ENCODE measurements around the gene CMSS1. TPM values are rescaled to one million over a fixed set of nuclear protein-coding genes. Genes with fewer than 3 reads are reported as not detected.
"Not testable (repeated sequence)": the region's sequence is repeated elsewhere in the genome, so short reads cannot be mapped to it uniquely, and the experiment has no call there.

CMSS1 gene
- total RNA-seq, 2 donors from 2014 or later, result 18.9 to 20.4 TPM

- peaks cover 6% of the 10 kb centered on the region for H3K4me1 Mint-ChIP-seq
- no peaks in the 10 kb centered on the region for H3K9me3 ChIP-seq (ENCODE audit: control insufficient read depth, low read length, poor library complexity, severe bottlenecking)
- no peak for DNase-seq
- no peaks in the 10 kb centered on the region for H3K36me3 Mint-ChIP-seq (ENCODE audit: low read depth)
- no peak overlapping the region for H3K27ac Mint-ChIP-seq
- ATAC-seq, result no peak
- H3K4me3 Mint-ChIP-seq, result no peak overlapping the region
- H3K27me3 Mint-ChIP-seq, result no peaks in the 10 kb centered on the region
These were observed 264.5 kb downstream of the CMSS1 start for GRCh38 chr3:100081986-100082692.

- no peaks in the 10 kb centered on the region for H3K27me3 Mint-ChIP-seq
- no peaks in the 10 kb centered on the region for H3K36me3 Mint-ChIP-seq (ENCODE audit: low read depth)
- H3K27ac Mint-ChIP-seq, result no peak overlapping the region
- DNase-seq, result no peak
- no peak for ATAC-seq
- no peaks in the 10 kb centered on the region for H3K9me3 ChIP-seq (ENCODE audit: control insufficient read depth, low read length, poor library complexity, severe bottlenecking)
- peaks cover 8% of the 10 kb centered on the region for H3K4me1 Mint-ChIP-seq
- H3K4me3 Mint-ChIP-seq, result no peak overlapping the region
These were observed 265.1 kb downstream of the CMSS1 start for GRCh38 chr3:100082714-100083113.

- Mint-ChIP-seq H3K4me1 (peaks cover 8% of the 10 kb centered on the region), H3K36me3 (ENCODE audit: low read depth) (no peaks in the 10 kb centered on the region), H3K4me3 (no peak overlapping the region), H3K27me3 (no peaks in the 10 kb centered on the region), H3K27ac (no peak overlapping the region)
- DNase-seq (no peak), ATAC-seq (no peak)
- no peaks in the 10 kb centered on the region for H3K9me3 ChIP-seq (ENCODE audit: control insufficient read depth, low read length, poor library complexity, severe bottlenecking)
These were observed 265.5 kb downstream of the CMSS1 start for GRCh38 chr3:100083209-100083608.

GRCh38 chr3:100084100-100084806 is 266.6 kb downstream of the CMSS1 start:
- no peaks in the 10 kb centered on the region for H3K9me3 ChIP-seq (ENCODE audit: control insufficient read depth, low read length, poor library complexity, severe bottlenecking)
- DNase-seq (no peak), ATAC-seq (no peak)
- H3K27ac Mint-ChIP-seq, result no peak overlapping the region
- H3K27me3 Mint-ChIP-seq, result no peaks in the 10 kb centered on the region
- H3K4me1 Mint-ChIP-seq, result peaks cover 8% of the 10 kb centered on the region
- peaks cover 3% of the 10 kb centered on the region for H3K36me3 Mint-ChIP-seq (ENCODE audit: low read depth)
- H3K4me3 Mint-ChIP-seq, result no peak overlapping the region

- Mint-ChIP-seq H3K4me1 (peaks cover 8% of the 10 kb centered on the region), H3K4me3 (no peak overlapping the region), H3K27ac (peak overlapping the region; percentile 45), H3K27me3 (no peaks in the 10 kb centered on the region), H3K36me3 (ENCODE audit: low read depth) (peaks cover 3% of the 10 kb centered on the region)
- no peaks in the 10 kb centered on the region for H3K9me3 ChIP-seq (ENCODE audit: control insufficient read depth, low read length, poor library complexity, severe bottlenecking)
- no peak for DNase-seq
- ATAC-seq, result no peak
These were observed 268.7 kb downstream of the CMSS1 start for GRCh38 chr3:100086401-100086800.

- H3K27me3 Mint-ChIP-seq, result no peaks in the 10 kb centered on the region
- no peak for ATAC-seq
These were observed 269.5 kb downstream of the CMSS1 start for GRCh38 chr3:100087198-100087597.

GRCh38 chr3:100088735-100089368 is 271.2 kb downstream of the CMSS1 start:
- Mint-ChIP-seq H3K4me1 (peaks cover 10% of the 10 kb centered on the region), H3K4me3 (no peak overlapping the region), H3K36me3 (ENCODE audit: low read depth) (peaks cover 3% of the 10 kb centered on the region), H3K27me3 (no peaks in the 10 kb centered on the region), H3K27ac (peak overlapping the region; percentile 10)
- DNase-seq (no peak), ATAC-seq (no peak)
- H3K9me3 ChIP-seq (ENCODE audit: control insufficient read depth, low read length, poor library complexity, severe bottlenecking), result no peaks in the 10 kb centered on the region

More at GRCh38 chr3:100087198-100087597, 269.5 kb downstream of the CMSS1 start:
- no peak for DNase-seq
- H3K4me1 Mint-ChIP-seq, result peaks cover 8% of the 10 kb centered on the region
- no peak overlapping the region for H3K4me3 Mint-ChIP-seq
- no peaks in the 10 kb centered on the region for H3K9me3 ChIP-seq (ENCODE audit: control insufficient read depth, low read length, poor library complexity, severe bottlenecking)
- peaks cover 3% of the 10 kb centered on the region for H3K36me3 Mint-ChIP-seq (ENCODE audit: low read depth)
- peak overlapping the region; percentile 45 for H3K27ac Mint-ChIP-seq

GRCh38 chr3:100089812-100090668 is 272.4 kb downstream of the CMSS1 start:
- no peaks in the 10 kb centered on the region for H3K9me3 ChIP-seq (ENCODE audit: control insufficient read depth, low read length, poor library complexity, severe bottlenecking)
- Mint-ChIP-seq H3K4me3 (no peak overlapping the region), H3K4me1 (peaks cover 10% of the 10 kb centered on the region), H3K27me3 (no peaks in the 10 kb centered on the region), H3K27ac (no peak overlapping the region), H3K36me3 (ENCODE audit: low read depth) (peaks cover 3% of the 10 kb centered on the region)
- no peak for ATAC-seq
- no peak for DNase-seq

- no peak for ATAC-seq
- no peak overlapping the region for H3K27ac Mint-ChIP-seq
These were observed 273.0 kb downstream of the CMSS1 start for GRCh38 chr3:100090669-100091005.

GRCh38 chr3:100093831-100094230 is 276.2 kb downstream of the CMSS1 start:
- no peaks in the 10 kb centered on the region for H3K27me3 Mint-ChIP-seq

More at GRCh38 chr3:100090669-100091005, 273.0 kb downstream of the CMSS1 start:
- no peak overlapping the region for H3K4me3 Mint-ChIP-seq
- no peaks in the 10 kb centered on the region for H3K9me3 ChIP-seq (ENCODE audit: control insufficient read depth, low read length, poor library complexity, severe bottlenecking)
- no peaks in the 10 kb centered on the region for H3K27me3 Mint-ChIP-seq
- peaks cover 3% of the 10 kb centered on the region for H3K36me3 Mint-ChIP-seq (ENCODE audit: low read depth)
- peaks cover 10% of the 10 kb centered on the region for H3K4me1 Mint-ChIP-seq
- DNase-seq, result no peak

GRCh38 chr3:100096286-100096685 is 278.6 kb downstream of the CMSS1 start:
- H3K9me3 ChIP-seq (ENCODE audit: control insufficient read depth, low read length, poor library complexity, severe bottlenecking); H3K27ac Mint-ChIP-seq; ATAC-seq; H3K4me3 Mint-ChIP-seq; H3K27me3 Mint-ChIP-seq; DNase-seq; H3K36me3 Mint-ChIP-seq (ENCODE audit: low read depth); H3K4me1 Mint-ChIP-seq: not testable (repeated sequence)

More at GRCh38 chr3:100093831-100094230, 276.2 kb downstream of the CMSS1 start:
- no peak for ATAC-seq
- Mint-ChIP-seq H3K27ac (no peak overlapping the region), H3K4me1 (peaks cover 4% of the 10 kb centered on the region), H3K36me3 (ENCODE audit: low read depth) (no peaks in the 10 kb centered on the region), H3K4me3 (no peak overlapping the region)
- no peak for DNase-seq
- no peaks in the 10 kb centered on the region for H3K9me3 ChIP-seq (ENCODE audit: control insufficient read depth, low read length, poor library complexity, severe bottlenecking)

GRCh38 chr3:100096866-100097265 is 279.2 kb downstream of the CMSS1 start:
- ATAC-seq (no peak), DNase-seq (no peak)
- Mint-ChIP-seq H3K27ac (no peak overlapping the region), H3K27me3 (no peaks in the 10 kb centered on the region), H3K4me3 (no peak overlapping the region), H3K36me3 (ENCODE audit: low read depth) (no peaks in the 10 kb centered on the region), H3K4me1 (peaks cover 4% of the 10 kb centered on the region)
- no peaks in the 10 kb centered on the region for H3K9me3 ChIP-seq (ENCODE audit: control insufficient read depth, low read length, poor library complexity, severe bottlenecking)
